ENCODE data around the gene ERVMER34-1. TPM values are rescaled to one million over a fixed set of nuclear protein-coding genes. Genes with fewer than 3 reads are reported as not detected.

ERVMER34-1 gene
- total RNA-seq, 1 experiment from 2014 or later, result 0.32 TPM

DNA sequence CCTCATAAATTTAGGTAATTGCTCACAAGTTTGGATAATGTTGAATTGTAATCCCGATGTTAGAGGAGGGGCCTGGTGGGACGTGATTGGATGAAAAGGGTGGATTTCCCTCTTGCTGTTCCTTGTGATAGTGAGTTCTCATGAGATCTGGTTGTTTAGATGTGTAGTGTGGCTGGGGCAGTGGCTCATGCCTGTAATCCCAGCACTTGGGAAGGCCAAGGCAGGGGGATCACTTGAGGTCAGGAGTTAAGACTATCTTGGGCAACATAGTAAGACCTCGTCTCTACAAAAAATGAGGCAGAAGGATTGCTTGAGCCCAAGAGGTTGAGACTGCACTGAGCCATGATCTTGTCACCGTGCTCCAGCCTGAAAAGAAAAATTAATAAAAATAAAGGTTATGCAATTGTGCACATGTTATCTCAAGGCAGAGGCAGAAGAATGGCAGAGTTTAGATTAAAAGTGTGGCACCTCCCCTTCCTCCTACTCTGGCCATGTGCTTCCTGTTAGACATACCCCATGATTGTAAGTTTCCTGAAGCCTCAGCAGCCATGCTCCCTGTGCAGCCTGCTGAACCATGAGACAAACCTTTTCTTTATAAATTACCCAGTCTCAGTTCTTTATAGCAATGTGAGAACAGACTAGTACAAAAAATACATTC is 36.5 kb downstream of the ERVMER34-1 start:
- no peaks in the 10 kb centered on the region for H3K9me3 ChIP-seq (ENCODE audit: low read depth, low read length, poor library complexity, severe bottlenecking)
- intact Hi-C loops (cut with micrococcal nuclease; ENCODE audit: unreplicated experiment), result loop anchor here (10.0 kb wide), 1 partner anchor 150 kb away; the partner anchor contains the start of gene RASL11B
- DNase-seq (ENCODE audit: low spot score), result no peak
- H3K4me3 ChIP-seq (ENCODE audit: low read depth, low read length, poor library complexity, severe bottlenecking), result peak overlapping the region; percentile 79
- H3K36me3 ChIP-seq (ENCODE audit: insufficient read depth, low read length, poor library complexity, severe bottlenecking), result peaks cover 32% of the 10 kb centered on the region
- H3K27ac ChIP-seq (ENCODE audit: low read depth, low read length, poor library complexity, severe bottlenecking), result peak overlapping the region; percentile 40
- TF ChIP-seq, protein P1, sequence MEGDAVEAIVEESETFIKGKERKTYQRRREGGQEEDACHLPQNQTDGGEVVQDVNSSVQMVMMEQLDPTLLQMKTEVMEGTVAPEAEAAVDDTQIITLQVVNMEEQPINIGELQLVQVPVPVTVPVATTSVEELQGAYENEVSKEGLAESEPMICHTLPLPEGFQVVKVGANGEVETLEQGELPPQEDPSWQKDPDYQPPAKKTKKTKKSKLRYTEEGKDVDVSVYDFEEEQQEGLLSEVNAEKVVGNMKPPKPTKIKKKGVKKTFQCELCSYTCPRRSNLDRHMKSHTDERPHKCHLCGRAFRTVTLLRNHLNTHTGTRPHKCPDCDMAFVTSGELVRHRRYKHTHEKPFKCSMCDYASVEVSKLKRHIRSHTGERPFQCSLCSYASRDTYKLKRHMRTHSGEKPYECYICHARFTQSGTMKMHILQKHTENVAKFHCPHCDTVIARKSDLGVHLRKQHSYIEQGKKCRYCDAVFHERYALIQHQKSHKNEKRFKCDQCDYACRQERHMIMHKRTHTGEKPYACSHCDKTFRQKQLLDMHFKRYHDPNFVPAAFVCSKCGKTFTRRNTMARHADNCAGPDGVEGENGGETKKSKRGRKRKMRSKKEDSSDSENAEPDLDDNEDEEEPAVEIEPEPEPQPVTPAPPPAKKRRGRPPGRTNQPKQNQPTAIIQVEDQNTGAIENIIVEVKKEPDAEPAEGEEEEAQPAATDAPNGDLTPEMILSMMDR (conservative IDR thresholded peaks at IDR 0.05; ENCODE audit: low read depth, low read length), result no peak
- no peak for TF ChIP-seq EZH2 (IDR thresholded peaks at IDR 0.05; ENCODE audit: borderline replicate concordance, low read depth, low read length, poor library complexity, severe bottlenecking)
- CTCF ChIA-PET, result no interaction called here
- no TSS peak for BruUV-seq (replicated peaks)
- H3K4me1 ChIP-seq (ENCODE audit: insufficient read depth, low read length, poor library complexity, severe bottlenecking), result peaks cover 11% of the 10 kb centered on the region
- POLR2A ChIA-PET (ENCODE audit: low non-redundant PET), result no interaction called here
- no peaks in the 10 kb centered on the region for H3K27me3 ChIP-seq (replicated peaks; ENCODE audit: insufficient read depth, low read depth, low read length, poor library complexity)

DNA sequence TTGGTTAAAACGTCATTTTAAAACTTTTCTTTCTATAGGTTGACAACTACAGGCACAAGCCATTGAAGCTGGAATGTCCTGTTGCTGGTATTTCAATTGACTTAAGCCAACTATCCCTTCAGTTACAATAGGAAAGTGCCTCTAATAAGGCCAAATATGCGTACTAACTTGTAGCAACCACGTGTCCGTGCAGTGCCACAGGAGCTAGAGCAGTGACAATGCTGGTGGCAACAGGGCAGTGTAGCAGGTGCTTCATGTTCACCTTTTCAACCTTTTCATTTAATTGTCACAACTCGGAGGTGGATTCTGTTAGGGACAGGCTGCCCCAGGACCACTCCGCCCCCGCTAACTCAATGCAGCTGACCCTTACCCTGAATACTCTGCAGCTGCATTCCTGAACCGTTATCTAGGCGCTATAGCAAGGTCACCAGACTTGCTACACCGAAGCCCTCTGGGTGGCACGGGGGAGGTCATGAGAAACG is 37.7 kb downstream of the ERVMER34-1 start:
- intact Hi-C loops (cut with micrococcal nuclease; ENCODE audit: unreplicated experiment), result loop anchor here (10.0 kb wide), 1 partner anchor 151 kb away; the partner anchor contains the start of gene RASL11B
- TF ChIP-seq EZH2 (IDR thresholded peaks at IDR 0.05; ENCODE audit: borderline replicate concordance, low read depth, low read length, poor library complexity, severe bottlenecking), result no peak
- TF ChIP-seq, protein P1 (conservative IDR thresholded peaks at IDR 0.05; ENCODE audit: low read depth, low read length), result no peak
- ChIA-PET POLR2A (ENCODE audit: low non-redundant PET) (no interaction called here), CTCF (no interaction called here)
- no peaks in the 10 kb centered on the region for H3K27me3 ChIP-seq (replicated peaks; ENCODE audit: insufficient read depth, low read depth, low read length, poor library complexity)
- H3K36me3 ChIP-seq (ENCODE audit: insufficient read depth, low read length, poor library complexity, severe bottlenecking), result peaks cover 32% of the 10 kb centered on the region
- DNase-seq (ENCODE audit: low spot score), result no peak
- H3K4me3 ChIP-seq (ENCODE audit: low read depth, low read length, poor library complexity, severe bottlenecking), result peak overlapping the region; percentile 79
- BruUV-seq (replicated peaks), result no TSS peak
- no peaks in the 10 kb centered on the region for H3K9me3 ChIP-seq (ENCODE audit: low read depth, low read length, poor library complexity, severe bottlenecking)
- H3K4me1 ChIP-seq (ENCODE audit: insufficient read depth, low read length, poor library complexity, severe bottlenecking), result peaks cover 11% of the 10 kb centered on the region
- peak overlapping the region; percentile 85 for H3K27ac ChIP-seq (ENCODE audit: low read depth, low read length, poor library complexity, severe bottlenecking)

DNA sequence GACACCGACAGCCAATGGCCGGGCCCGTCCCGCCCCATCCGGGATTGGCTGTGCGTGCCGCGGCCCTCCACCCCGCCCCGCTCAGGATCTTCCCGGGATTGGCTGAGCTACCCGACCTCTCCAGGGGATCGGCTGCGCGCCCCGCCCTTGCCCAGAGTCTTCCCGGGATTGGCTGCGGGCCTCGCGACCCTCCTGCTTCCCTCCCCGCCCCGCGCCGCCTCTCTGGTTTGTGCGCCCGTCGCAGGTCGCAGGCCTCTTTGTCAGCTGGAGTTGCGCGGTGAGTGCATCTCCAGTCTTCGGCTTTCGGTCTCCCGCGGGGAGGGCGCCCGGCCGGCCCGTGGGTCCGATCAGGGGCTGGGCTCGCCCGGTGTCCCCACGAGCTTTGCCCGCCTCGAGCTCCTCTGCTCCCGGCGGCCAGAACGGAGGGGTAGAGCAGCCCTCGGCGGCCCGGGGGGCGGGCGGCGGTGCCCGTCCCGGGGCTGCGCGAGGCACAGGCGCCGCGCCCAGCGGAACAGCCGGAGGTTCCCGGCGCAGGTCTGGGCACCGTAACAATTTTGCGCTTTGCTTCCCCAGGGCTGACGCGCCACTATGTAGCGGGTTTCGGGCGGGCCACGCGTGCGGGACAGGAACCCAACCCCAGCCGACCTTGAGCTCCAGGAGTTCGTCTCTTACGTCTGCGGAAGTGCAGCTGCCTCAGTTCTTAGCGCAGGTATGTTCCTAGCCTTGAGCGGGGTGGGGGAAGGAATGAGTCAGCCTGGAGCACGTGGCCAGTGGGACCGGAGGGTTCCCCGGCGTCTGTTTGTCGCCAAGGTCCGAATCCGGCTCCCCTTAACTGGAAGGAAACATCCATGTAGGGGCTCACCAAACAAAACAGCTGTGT is 38.7 kb downstream of the ERVMER34-1 start:
- H3K4me1 ChIP-seq (ENCODE audit: insufficient read depth, low read length, poor library complexity, severe bottlenecking), result peaks cover 11% of the 10 kb centered on the region
- BruUV-seq (replicated peaks), result no TSS peak

More for the DNA sequence above, 38.7 kb downstream of the ERVMER34-1 start:
- TF ChIP-seq, protein P1 (conservative IDR thresholded peaks at IDR 0.05; ENCODE audit: low read depth, low read length), result no peak
- no peak for TF ChIP-seq EZH2 (IDR thresholded peaks at IDR 0.05; ENCODE audit: borderline replicate concordance, low read depth, low read length, poor library complexity, severe bottlenecking)
- no peaks in the 10 kb centered on the region for H3K9me3 ChIP-seq (ENCODE audit: low read depth, low read length, poor library complexity, severe bottlenecking)
- no peaks in the 10 kb centered on the region for H3K27me3 ChIP-seq (replicated peaks; ENCODE audit: insufficient read depth, low read depth, low read length, poor library complexity)
- ChIA-PET CTCF (no interaction called here), POLR2A (ENCODE audit: low non-redundant PET) (interaction anchor here (0.5 to 0.7 kb wide), 3 partner anchors 66 to 104 kb away, joined by 3 to 4 read pairs (median 3); no protein-coding TSS in a partner anchor)
- peaks cover 32% of the 10 kb centered on the region for H3K36me3 ChIP-seq (ENCODE audit: insufficient read depth, low read length, poor library complexity, severe bottlenecking)
- peak; percentile 94 for DNase-seq (ENCODE audit: low spot score)
- peak overlapping the region; percentile 79 for H3K4me3 ChIP-seq (ENCODE audit: low read depth, low read length, poor library complexity, severe bottlenecking)
- intact Hi-C loops (cut with micrococcal nuclease; ENCODE audit: unreplicated experiment), result loop anchor here (10.0 kb wide), 1 partner anchor 152 kb away; the partner anchor contains the start of gene RASL11B
- H3K27ac ChIP-seq (ENCODE audit: low read depth, low read length, poor library complexity, severe bottlenecking), result peak overlapping the region; percentile 85
